Measurements from ENCODE around the gene ITFG1. TPM values are rescaled to one million over a fixed set of nuclear protein-coding genes. Genes with fewer than 3 reads are reported as not detected.
A peak's percentile ranks its signal among the peaks of the same experiment; 100 is the strongest.

ITFG1 gene
- total and polyA plus RNA-seq, 8 donors = 8.1 to 90.0 (median 32.2) TPM

- peak in 1 of 2 donors; percentile 30 for DNase-seq
- H3K9me3 ChIP-seq = no peaks in the 10 kb centered on the region
- peaks cover 0 to 13% (median 11%) of the 10 kb centered on the region in 4 donors for H3K36me3 ChIP-seq
- TF ChIP-seq CTCF (IDR thresholded peaks at IDR 0.05) (no peak), POLR2AphosphoS5 (IDR thresholded peaks at IDR 0.05) (no peak)
- H3K4me3 ChIP-seq = no peak overlapping the region
- 21 to 41% (median 34%) methylated on average over 8 of the region's 8 CpGs for WGBS, 5 donors
- no peak overlapping the region for H3K27ac ChIP-seq
- intact Hi-C loops (cut with DNase I; ENCODE audit: low total_unique reads) = no loop called here
- H3K27me3 ChIP-seq = no peaks in the 10 kb centered on the region
- H3K4me1 ChIP-seq = peaks cover 0 to 10% (median 0%) of the 10 kb centered on the region in 4 donors
These were observed 68.8 kb downstream of the ITFG1 start for GRCh38 chr16:47392081-47392480.

GRCh38 chr16:47388705-47389104 is 72.2 kb downstream of the ITFG1 start:
- TF ChIP-seq EP300 (IDR thresholded peaks at IDR 0.05) (no peak), POLR2A (IDR thresholded peaks at IDR 0.05) (no peak), POLR2AphosphoS5 (IDR thresholded peaks at IDR 0.05) (no peak), CTCF (IDR thresholded peaks at IDR 0.05) (no peak)
- intact Hi-C loops (cut with DNase I; ENCODE audit: low total_unique reads) = no loop called here
- 79 to 90% (median 84%) methylated on average over 4 of the region's 4 CpGs for WGBS, 5 donors

GRCh38 chr16:47387026-47387734 is 73.7 kb downstream of the ITFG1 start:
- peaks cover 0 to 4% (median 0%) of the 10 kb centered on the region in 4 donors for H3K36me3 ChIP-seq
- 92 to 95% (median 92%) methylated on average over 3 of the region's 3 CpGs for WGBS, 5 donors

More at GRCh38 chr16:47388705-47389104, 72.2 kb downstream of the ITFG1 start:
- Histone ChIP-seq H3K27me3 (no peaks in the 10 kb centered on the region), H3K4me3 (no peak overlapping the region), H3K27ac (no peak overlapping the region), H3K36me3 (no peaks in the 10 kb centered on the region), H3K9me3 (no peaks in the 10 kb centered on the region), H3K4me1 (peaks cover 0 to 10% (median 0%) of the 10 kb centered on the region in 4 donors)
- no peak for DNase-seq

GRCh38 chr16:47386201-47386718 is 74.6 kb downstream of the ITFG1 start:
- no peak for TF ChIP-seq EP300 (IDR thresholded peaks at IDR 0.05)
- 92 to 97% (median 96%) methylated on average over 5 of the region's 5 CpGs for WGBS, 5 donors
- H3K36me3 ChIP-seq = peaks cover 0 to 4% (median 0%) of the 10 kb centered on the region in 4 donors

More at GRCh38 chr16:47387026-47387734, 73.7 kb downstream of the ITFG1 start:
- no peak for TF ChIP-seq EP300 (IDR thresholded peaks at IDR 0.05)
- no peak for TF ChIP-seq POLR2AphosphoS5 (IDR thresholded peaks at IDR 0.05)
- TF ChIP-seq POLR2A (IDR thresholded peaks at IDR 0.05) = no peak
- no peak for TF ChIP-seq CTCF (IDR thresholded peaks at IDR 0.05)
- intact Hi-C loops (cut with DNase I; ENCODE audit: low total_unique reads) = no loop called here
- no peak for DNase-seq
- Histone ChIP-seq H3K4me3 (no peak overlapping the region), H3K9me3 (no peaks in the 10 kb centered on the region), H3K27me3 (no peaks in the 10 kb centered on the region), H3K4me1 (peaks cover 0 to 4% (median 0%) of the 10 kb centered on the region in 4 donors), H3K27ac (no peak overlapping the region)

GRCh38 chr16:47382362-47382761 is 78.5 kb downstream of the ITFG1 start:
- Histone ChIP-seq H3K9me3 (no peaks in the 10 kb centered on the region), H3K27me3 (no peaks in the 10 kb centered on the region), H3K36me3 (peaks cover 0 to 4% (median 0%) of the 10 kb centered on the region in 4 donors), H3K4me3 (no peak overlapping the region), H3K4me1 (no peaks in the 10 kb centered on the region), H3K27ac (no peak overlapping the region)
- no peak for DNase-seq
- TF ChIP-seq CTCF (IDR thresholded peaks at IDR 0.05) (no peak), POLR2AphosphoS5 (IDR thresholded peaks at IDR 0.05) (no peak), EP300 (IDR thresholded peaks at IDR 0.05) (no peak), POLR2A (IDR thresholded peaks at IDR 0.05) (no peak)
- 90 to 95% (median 92%) methylated on average over 5 of the region's 5 CpGs for WGBS, 5 donors
- intact Hi-C loops (cut with DNase I; ENCODE audit: low total_unique reads) = no loop called here

More at GRCh38 chr16:47386201-47386718, 74.6 kb downstream of the ITFG1 start:
- Histone ChIP-seq H3K4me1 (no peaks in the 10 kb centered on the region), H3K9me3 (no peaks in the 10 kb centered on the region), H3K27ac (no peak overlapping the region), H3K27me3 (no peaks in the 10 kb centered on the region), H3K4me3 (no peak overlapping the region)
- no peak for DNase-seq
- intact Hi-C loops (cut with DNase I; ENCODE audit: low total_unique reads) = no loop called here

Data from stomach (tissue), 9 donors.